Neutrophil (primary cell): ENCODE data around the gene DNMT3L.

ENCODE experiments used
- H3K27ac ChIP-seq: fragments of 200-600 bp; sonication (generic); 2 replicates; pipeline ENCODE4 v1.5.1; 2016; ENCODE audit warnings: mild to moderate bottlenecking, moderate library complexity
- H3K27me3 ChIP-seq: fragments of 200-600 bp; sonication (generic); 2 replicates; pipeline ENCODE4 v1.6.0; 2016; ENCODE audit warnings: mild to moderate bottlenecking
- H3K36me3 ChIP-seq: fragments of 200-600 bp; sonication (generic); 2 replicates; pipeline ENCODE4 v1.5.1; 2017
- H3K4me1 ChIP-seq, 2 experiments: fragments of 200-600 bp in 1 of 2; sonication (generic) in 1 of 2; 1 replicate in 1 of 2; 2 replicates in 1 of 2; pipeline versions ENCODE4 v1.5.1 to v1.6.1; 2013 to 2016; ENCODE audit warnings: low read depth in 1 of 2, low read length in 1 of 2, mild to moderate bottlenecking in 1 of 2, moderate library complexity in 1 of 2; ENCODE audit not compliant: control insufficient read depth in 1 of 2, insufficient read depth in 1 of 2
- H3K4me3 ChIP-seq, 2 experiments: fragments of 200-600 bp in 1 of 2; sonication (generic) in 1 of 2; 1 replicate in 1 of 2; 2 replicates in 1 of 2; pipeline ENCODE4 v1.5.1; 2013 to 2016; ENCODE audit warnings: low read depth in 1 of 2, low read length in 1 of 2, mild to moderate bottlenecking in 1 of 2, moderate library complexity in 1 of 2
- H3K9me3 ChIP-seq: fragments of 200-600 bp; sonication (generic); 2 replicates; pipeline ENCODE4 v1.5.1; 2016
- CTCF ChIP-seq: fragments of 200-600 bp; sonication (generic); IDR thresholded peaks from 2 replicates; pipeline ENCODE4 v1.5.1; 2016; ENCODE audit warnings: antibody characterized with exemption

Gene DNMT3L

GRCh38 chr21:44296916-44297315 is 35.2 kb upstream of the DNMT3L start:
- Histone ChIP-seq H3K27me3 (peaks cover 46% of the 10 kb centered on the region), H3K9me3 (no peaks in the 10 kb centered on the region), H3K36me3 (no peaks in the 10 kb centered on the region), H3K27ac (no peak overlapping the region), H3K4me1 (peaks cover 30 to 32% of the 10 kb centered on the region in 2 experiments), H3K4me3 (no peak overlapping the region)
- TF ChIP-seq CTCF: no peak

DNA sequence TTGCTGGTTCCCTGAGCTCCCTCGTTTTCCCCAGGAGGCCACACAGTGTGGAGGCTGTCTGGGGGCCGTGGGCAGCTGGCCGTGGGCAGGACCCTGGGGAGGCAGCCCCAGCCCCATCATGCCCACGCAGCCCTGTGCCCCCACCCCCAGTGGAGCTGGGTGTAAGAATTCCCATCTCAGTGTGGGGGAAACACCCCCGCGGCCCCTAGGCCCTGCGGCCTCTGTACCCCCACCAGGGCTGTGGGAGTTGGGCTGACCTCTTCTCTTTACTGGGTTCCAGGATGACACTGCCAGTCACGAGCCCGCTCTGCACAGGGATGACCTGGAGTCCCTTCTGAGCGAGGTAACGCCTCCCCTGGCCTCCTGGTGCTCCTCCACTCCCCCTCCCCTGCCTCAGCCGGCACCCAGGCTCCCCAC is 34.4 kb upstream of the DNMT3L start:
- Histone ChIP-seq H3K27ac (no peak overlapping the region), H3K27me3 (peaks cover 46% of the 10 kb centered on the region)
- TF ChIP-seq CTCF: no peak

DNA sequence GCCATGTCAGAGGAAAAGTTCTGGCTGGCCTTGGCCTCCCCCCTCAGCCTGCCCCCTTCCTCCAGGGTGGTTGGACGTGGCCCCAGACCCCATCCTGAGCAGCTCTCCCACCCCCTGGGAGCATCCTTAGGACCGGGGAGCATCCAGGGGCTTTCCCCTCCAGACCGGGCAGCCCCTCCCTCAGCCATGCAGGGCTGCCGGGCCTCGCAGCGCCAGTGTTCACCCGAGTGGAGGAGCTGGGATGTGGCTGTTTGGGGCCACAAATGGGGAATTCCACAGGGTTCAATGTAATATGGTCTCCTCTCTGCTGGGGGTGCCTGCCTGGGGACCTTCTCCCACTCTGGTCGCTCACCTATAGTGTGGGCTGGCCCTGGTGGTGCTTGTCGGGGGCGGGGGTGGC is 33.9 kb upstream of the DNMT3L start:
- no peaks in the 10 kb centered on the region for H3K9me3 ChIP-seq
- H3K36me3 ChIP-seq: no peaks in the 10 kb centered on the region
- peaks cover 18 to 19% of the 10 kb centered on the region in 2 experiments for H3K4me1 ChIP-seq
- no peak for TF ChIP-seq CTCF
- H3K27ac ChIP-seq: no peak overlapping the region
- H3K4me3 ChIP-seq: no peak overlapping the region
- peaks cover 46% of the 10 kb centered on the region for H3K27me3 ChIP-seq

More for the DNA sequence above, 34.4 kb upstream of the DNMT3L start:
- Histone ChIP-seq H3K4me1 (peaks cover 23 to 24% of the 10 kb centered on the region in 2 experiments), H3K36me3 (no peaks in the 10 kb centered on the region), H3K9me3 (no peaks in the 10 kb centered on the region), H3K4me3 (no peak overlapping the region)

- peaks cover 15 to 17% of the 10 kb centered on the region in 2 experiments for H3K4me1 ChIP-seq
- H3K27ac ChIP-seq: no peak overlapping the region
- H3K9me3 ChIP-seq: no peaks in the 10 kb centered on the region
- H3K4me3 ChIP-seq: no peak overlapping the region
- H3K36me3 ChIP-seq: no peaks in the 10 kb centered on the region
- no peak for TF ChIP-seq CTCF
- peaks cover 46% of the 10 kb centered on the region for H3K27me3 ChIP-seq
Observed at GRCh38 chr21:44295163-44295573, 33.5 kb upstream of the DNMT3L start.

GRCh38 chr21:44294391-44295162 is 32.9 kb upstream of the DNMT3L start:
- no peak overlapping the region for H3K27ac ChIP-seq
- no peaks in the 10 kb centered on the region for H3K36me3 ChIP-seq
- peaks cover 15 to 17% of the 10 kb centered on the region in 2 experiments for H3K4me1 ChIP-seq
- H3K4me3 ChIP-seq: no peak overlapping the region
- no peaks in the 10 kb centered on the region for H3K9me3 ChIP-seq
- H3K27me3 ChIP-seq: peaks cover 46% of the 10 kb centered on the region
- TF ChIP-seq CTCF: no peak
